ENCODE data around the gene IL17RD. TPM values are rescaled to one million over a fixed set of nuclear protein-coding genes. Genes with fewer than 3 reads are reported as not detected.

IL17RD gene
- total and polyA plus RNA-seq, 9 of the 15 experiments (the other 6 are each of a cell fraction or from before 2014, with no cell fraction given): under 0.01 to 0.09 (median 0.04) TPM; not detected in 4

GRCh38 chr3:57048052-57048671 lies 117.0 kb downstream of the IL17RD start:
- no peaks in the 10 kb centered on the region for H3K36me3 ChIP-seq (ENCODE audit: control insufficient read depth, insufficient read depth, low read length)
- H3K4me2 ChIP-seq (ENCODE audit: insufficient read depth, low read length): no peak overlapping the region
- CTCF ChIA-PET (ENCODE audit: low intra/inter-chr PET ratio): no interaction called here
- in situ Hi-C loops (cut with MboI): no loop called here
- BruUV-seq (replicated peaks): no TSS peak
- peaks cover 0 to 4% of the 10 kb centered on the region in 2 experiments; a peak in 1 of 5 replicates for H3K27me3 ChIP-seq (ENCODE audit: control insufficient read depth in 2 of 2, insufficient read depth in 2 of 2, low read length in 2 of 2)
- H3K9me1 ChIP-seq (ENCODE audit: control insufficient read depth, insufficient read depth, low read length): no peaks in the 10 kb centered on the region
- POLR2A ChIA-PET: interaction anchor here (0.5 to 1.8 kb wide), 3 partner anchors 8 to 181 kb away, joined by 3 to 4 read pairs (median 3); no protein-coding TSS in a partner anchor
- H3K79me2 ChIP-seq (ENCODE audit: control insufficient read depth, insufficient read depth, low read length): no peaks in the 10 kb centered on the region
- peaks cover 0 to 3% of the 10 kb centered on the region in 2 experiments; a peak in 2 of 5 replicates for H3K4me1 ChIP-seq (replicated peaks in 1 of 2; ENCODE audit: control insufficient read depth in 2 of 2, insufficient read depth in 2 of 2, low read length in 2 of 2)
- no peaks in the 10 kb centered on the region for H3K9me3 ChIP-seq (replicated peaks; ENCODE audit: control insufficient read depth, insufficient read depth, low read depth, low read length)
- no peak; the same call in 2 of the 3 replicates for ATAC-seq
- no peak overlapping the region for H2AFZ ChIP-seq (ENCODE audit: low read depth, low read length)
- no peak for FAIRE-seq
- WGBS (ENCODE audit: insufficient coverage, low coverage, missing lambda C conversion rate): 8% methylated on average over 8 of the region's 8 CpGs
- no peak overlapping the region for H3K27ac ChIP-seq (ENCODE audit: extremely low read depth, low read depth, low read length)
- H4K20me1 ChIP-seq (replicated peaks; ENCODE audit: control insufficient read depth, insufficient read depth, low read length): no peaks in the 10 kb centered on the region
- no peak overlapping the region for H3K4me3 ChIP-seq
- no peak overlapping the region for H3K9ac ChIP-seq (ENCODE audit: insufficient read depth in 1 of 2, low read depth in 2 of 2, low read length in 2 of 2)
- peak in 1 of 4 experiments; percentile 6 for DNase-seq (ENCODE audit: extremely low read depth in 1 of 4, low spot score in 3 of 4)
- intact Hi-C loops (cut with micrococcal nuclease): no loop called here
- TF ChIP-seq PKNOX1 (IDR thresholded peaks at IDR 0.05): peak; percentile 80
- no peak for TF ChIP-seq HEY1 (CRISPR knock-in tag; IDR thresholded peaks at IDR 0.05; ENCODE audit: borderline replicate concordance)
- peak; percentile 93 for TF ChIP-seq MEIS2 (IDR thresholded peaks at IDR 0.05; ENCODE audit: partially characterized antibody)
- TF ChIP-seq ZNF212 (CRISPR knock-in tag; IDR thresholded peaks at IDR 0.05): no peak
- TF ChIP-seq MGA (IDR thresholded peaks at IDR 0.05): peak; percentile 16; the same call in 1 of the 2 replicates
- no peak for TF ChIP-seq LEF1 (IDR thresholded peaks at IDR 0.05)

Data from K562 (cell line).